Measurements from ENCODE around the gene CD3E. TPM values are rescaled to one million over a fixed set of nuclear protein-coding genes. Genes with fewer than 3 reads are reported as not detected.

The CD3E gene
- total and polyA plus RNA-seq, 2 of the 13 experiments (the other 11 are each of a cell fraction or from before 2014, with no cell fraction given), result not detected

- TF ChIP-seq AGO1 (IDR thresholded peaks at IDR 0.05; ENCODE audit: low read depth, low read length, poor library complexity, severe bottlenecking), result no peak
- TF ChIP-seq LCORL (IDR thresholded peaks at IDR 0.05), result no peak
- TF ChIP-seq LCORL (CRISPR knock-in tag; IDR thresholded peaks at IDR 0.05), result 0 out of 2 replicates have a peak, but pooled peaks have one; percentile 16
- no peak for TF ChIP-seq ZNF737 (CRISPR knock-in tag; IDR thresholded peaks at IDR 0.05; ENCODE audit: borderline replicate concordance)
- no peak; the same call in 1 of the 2 replicates for TF ChIP-seq GLI4 (CRISPR knock-in tag; IDR thresholded peaks at IDR 0.05; ENCODE audit: borderline replicate concordance)
- peak; percentile 98 for TF ChIP-seq SMC3 (IDR thresholded peaks at IDR 0.05; ENCODE audit: low read length)
- TF ChIP-seq RARA (CRISPR knock-in tag; IDR thresholded peaks at IDR 0.05), result 0 out of 2 replicates have a peak, but pooled peaks have one; percentile 22
- no peak for TF ChIP-seq TCF7L2 (IDR thresholded peaks at IDR 0.05; ENCODE audit: low read depth, low read length)
- peak; percentile 90 for TF ChIP-seq CTCF (CRISPR knock-in tag; IDR thresholded peaks at IDR 0.05)
- peak; percentile 40; the same call in 1 of the 2 replicates for TF ChIP-seq TFDP2 (CRISPR knock-in tag; IDR thresholded peaks at IDR 0.05)
- no peak for TF ChIP-seq GABPA (IDR thresholded peaks at IDR 0.05; ENCODE audit: low read depth, low read length)
- TF ChIP-seq GABPA (CRISPR knock-in tag; IDR thresholded peaks at IDR 0.05; ENCODE audit: low read depth), result peak; percentile 46
- TF ChIP-seq ATF4 (CRISPR knock-in tag; IDR thresholded peaks at IDR 0.05), result no peak
- no peak for TF ChIP-seq SYNCRIP (IDR thresholded peaks at IDR 0.05; ENCODE audit: insufficient read depth, low read depth, low read length)
- no peak for TF ChIP-seq FOXC1 (CRISPR knock-in tag; IDR thresholded peaks at IDR 0.05; ENCODE audit: borderline replicate concordance)
- no peak for TF ChIP-seq JUNB (CRISPR knock-in tag; IDR thresholded peaks at IDR 0.05; ENCODE audit: borderline replicate concordance)
- peak; percentile 40 for TF ChIP-seq TEAD3 (CRISPR knock-in tag; optimal IDR thresholded peaks at IDR 0.05; ENCODE audit: borderline replicate concordance)
- no peak for TF ChIP-seq HES4 (CRISPR knock-in tag; IDR thresholded peaks at IDR 0.05; ENCODE audit: borderline replicate concordance)
Measured at GRCh38 chr11:118290923-118291322, 13.6 kb upstream of the CD3E start (continued).
